Measurements from ENCODE around the gene UVRAG. TPM values are rescaled to one million over a fixed set of nuclear protein-coding genes. Genes with fewer than 3 reads are reported as not detected.
A peak's percentile ranks its signal among the peaks of the same experiment; 100 is the strongest.

The UVRAG gene
- total and polyA plus RNA-seq, 2 of the 13 experiments (the other 11 are each of a cell fraction or from before 2014, with no cell fraction given) = 9.7 to 17.3 TPM

DNA sequence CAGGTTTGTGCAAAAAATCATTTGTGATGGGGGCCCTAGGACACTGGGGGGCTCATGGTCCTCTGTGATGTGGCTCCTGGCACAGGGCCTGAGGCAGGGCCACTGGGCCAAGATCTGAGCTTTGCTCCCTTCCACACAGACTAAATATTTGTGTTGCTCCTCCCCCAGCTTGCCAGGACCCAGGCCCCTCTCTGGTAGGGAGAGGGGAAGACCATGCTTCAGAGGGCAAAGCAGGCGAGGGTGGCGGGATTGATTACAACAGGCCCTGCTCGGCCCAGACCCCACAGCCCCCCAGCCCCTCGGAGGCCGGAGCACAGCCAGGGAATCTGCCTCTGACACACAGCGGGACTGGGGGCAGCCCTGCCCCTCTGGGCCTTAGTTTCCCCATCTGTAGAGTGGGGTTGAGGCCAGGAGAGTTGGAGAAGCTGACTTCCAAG is 362.3 kb downstream of the UVRAG start (continued):
- TF ChIP-seq, protein P1, sequence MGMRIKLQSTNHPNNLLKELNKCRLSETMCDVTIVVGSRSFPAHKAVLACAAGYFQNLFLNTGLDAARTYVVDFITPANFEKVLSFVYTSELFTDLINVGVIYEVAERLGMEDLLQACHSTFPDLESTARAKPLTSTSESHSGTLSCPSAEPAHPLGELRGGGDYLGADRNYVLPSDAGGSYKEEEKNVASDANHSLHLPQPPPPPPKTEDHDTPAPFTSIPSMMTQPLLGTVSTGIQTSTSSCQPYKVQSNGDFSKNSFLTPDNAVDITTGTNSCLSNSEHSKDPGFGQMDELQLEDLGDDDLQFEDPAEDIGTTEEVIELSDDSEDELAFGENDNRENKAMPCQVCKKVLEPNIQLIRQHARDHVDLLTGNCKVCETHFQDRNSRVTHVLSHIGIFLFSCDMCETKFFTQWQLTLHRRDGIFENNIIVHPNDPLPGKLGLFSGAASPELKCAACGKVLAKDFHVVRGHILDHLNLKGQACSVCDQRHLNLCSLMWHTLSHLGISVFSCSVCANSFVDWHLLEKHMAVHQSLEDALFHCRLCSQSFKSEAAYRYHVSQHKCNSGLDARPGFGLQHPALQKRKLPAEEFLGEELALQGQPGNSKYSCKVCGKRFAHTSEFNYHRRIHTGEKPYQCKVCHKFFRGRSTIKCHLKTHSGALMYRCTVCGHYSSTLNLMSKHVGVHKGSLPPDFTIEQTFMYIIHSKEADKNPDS (CRISPR knock-in tag; IDR thresholded peaks at IDR 0.05) = no peak
- no peak for TF ChIP-seq DNMT3B (CRISPR knock-in tag; conservative IDR thresholded peaks at IDR 0.05)
- peak; percentile 46; the same call in 1 of the 2 replicates for TF ChIP-seq YEATS4 (CRISPR knock-in tag; IDR thresholded peaks at IDR 0.05; ENCODE audit: borderline replicate concordance)
- peak; percentile 18; the same call in 1 of the 2 replicates for TF ChIP-seq FOXO1 (CRISPR knock-in tag; IDR thresholded peaks at IDR 0.05)
- TF ChIP-seq ZNF7 (CRISPR knock-in tag; IDR thresholded peaks at IDR 0.05) = no peak
- no peak for TF ChIP-seq ZNF614 (CRISPR knock-in tag; IDR thresholded peaks at IDR 0.05; ENCODE audit: borderline replicate concordance)
- TF ChIP-seq ZBTB21 (CRISPR knock-in tag; IDR thresholded peaks at IDR 0.05) = no peak
- TF ChIP-seq NFKBIZ (CRISPR knock-in tag; IDR thresholded peaks at IDR 0.05) = no peak
- TF ChIP-seq PHB2 (IDR thresholded peaks at IDR 0.05; ENCODE audit: partially characterized antibody) = no peak
- TF ChIP-seq, protein P2, sequence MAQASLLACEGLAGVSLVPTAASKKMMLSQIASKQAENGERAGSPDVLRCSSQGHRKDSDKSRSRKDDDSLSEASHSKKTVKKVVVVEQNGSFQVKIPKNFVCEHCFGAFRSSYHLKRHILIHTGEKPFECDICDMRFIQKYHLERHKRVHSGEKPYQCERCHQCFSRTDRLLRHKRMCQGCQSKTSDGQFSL (CRISPR knock-in tag; IDR thresholded peaks at IDR 0.05) = no peak
- TF ChIP-seq, protein P3, sequence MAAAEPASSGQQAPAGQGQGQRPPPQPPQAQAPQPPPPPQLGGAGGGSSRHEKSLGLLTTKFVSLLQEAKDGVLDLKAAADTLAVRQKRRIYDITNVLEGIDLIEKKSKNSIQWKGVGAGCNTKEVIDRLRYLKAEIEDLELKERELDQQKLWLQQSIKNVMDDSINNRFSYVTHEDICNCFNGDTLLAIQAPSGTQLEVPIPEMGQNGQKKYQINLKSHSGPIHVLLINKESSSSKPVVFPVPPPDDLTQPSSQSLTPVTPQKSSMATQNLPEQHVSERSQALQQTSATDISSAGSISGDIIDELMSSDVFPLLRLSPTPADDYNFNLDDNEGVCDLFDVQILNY (CRISPR knock-in tag; conservative IDR thresholded peaks at IDR 0.05) = no peak
- TF ChIP-seq, protein P4, sequence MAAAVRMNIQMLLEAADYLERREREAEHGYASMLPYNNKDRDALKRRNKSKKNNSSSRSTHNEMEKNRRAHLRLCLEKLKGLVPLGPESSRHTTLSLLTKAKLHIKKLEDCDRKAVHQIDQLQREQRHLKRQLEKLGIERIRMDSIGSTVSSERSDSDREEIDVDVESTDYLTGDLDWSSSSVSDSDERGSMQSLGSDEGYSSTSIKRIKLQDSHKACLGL (CRISPR knock-in tag; IDR thresholded peaks at IDR 0.05) = no peak
- TF ChIP-seq, protein P5, sequence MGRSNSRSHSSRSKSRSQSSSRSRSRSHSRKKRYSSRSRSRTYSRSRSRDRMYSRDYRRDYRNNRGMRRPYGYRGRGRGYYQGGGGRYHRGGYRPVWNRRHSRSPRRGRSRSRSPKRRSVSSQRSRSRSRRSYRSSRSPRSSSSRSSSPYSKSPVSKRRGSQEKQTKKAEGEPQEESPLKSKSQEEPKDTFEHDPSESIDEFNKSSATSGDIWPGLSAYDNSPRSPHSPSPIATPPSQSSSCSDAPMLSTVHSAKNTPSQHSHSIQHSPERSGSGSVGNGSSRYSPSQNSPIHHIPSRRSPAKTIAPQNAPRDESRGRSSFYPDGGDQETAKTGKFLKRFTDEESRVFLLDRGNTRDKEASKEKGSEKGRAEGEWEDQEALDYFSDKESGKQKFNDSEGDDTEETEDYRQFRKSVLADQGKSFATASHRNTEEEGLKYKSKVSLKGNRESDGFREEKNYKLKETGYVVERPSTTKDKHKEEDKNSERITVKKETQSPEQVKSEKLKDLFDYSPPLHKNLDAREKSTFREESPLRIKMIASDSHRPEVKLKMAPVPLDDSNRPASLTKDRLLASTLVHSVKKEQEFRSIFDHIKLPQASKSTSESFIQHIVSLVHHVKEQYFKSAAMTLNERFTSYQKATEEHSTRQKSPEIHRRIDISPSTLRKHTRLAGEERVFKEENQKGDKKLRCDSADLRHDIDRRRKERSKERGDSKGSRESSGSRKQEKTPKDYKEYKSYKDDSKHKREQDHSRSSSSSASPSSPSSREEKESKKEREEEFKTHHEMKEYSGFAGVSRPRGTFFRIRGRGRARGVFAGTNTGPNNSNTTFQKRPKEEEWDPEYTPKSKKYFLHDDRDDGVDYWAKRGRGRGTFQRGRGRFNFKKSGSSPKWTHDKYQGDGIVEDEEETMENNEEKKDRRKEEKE (IDR thresholded peaks at IDR 0.05) = no peak
- TF ChIP-seq HMG20A (CRISPR knock-in tag; IDR thresholded peaks at IDR 0.05; ENCODE audit: borderline replicate concordance) = no peak
- no peak for TF ChIP-seq AKAP8 (CRISPR knock-in tag; IDR thresholded peaks at IDR 0.05)
- TF ChIP-seq, protein P6, sequence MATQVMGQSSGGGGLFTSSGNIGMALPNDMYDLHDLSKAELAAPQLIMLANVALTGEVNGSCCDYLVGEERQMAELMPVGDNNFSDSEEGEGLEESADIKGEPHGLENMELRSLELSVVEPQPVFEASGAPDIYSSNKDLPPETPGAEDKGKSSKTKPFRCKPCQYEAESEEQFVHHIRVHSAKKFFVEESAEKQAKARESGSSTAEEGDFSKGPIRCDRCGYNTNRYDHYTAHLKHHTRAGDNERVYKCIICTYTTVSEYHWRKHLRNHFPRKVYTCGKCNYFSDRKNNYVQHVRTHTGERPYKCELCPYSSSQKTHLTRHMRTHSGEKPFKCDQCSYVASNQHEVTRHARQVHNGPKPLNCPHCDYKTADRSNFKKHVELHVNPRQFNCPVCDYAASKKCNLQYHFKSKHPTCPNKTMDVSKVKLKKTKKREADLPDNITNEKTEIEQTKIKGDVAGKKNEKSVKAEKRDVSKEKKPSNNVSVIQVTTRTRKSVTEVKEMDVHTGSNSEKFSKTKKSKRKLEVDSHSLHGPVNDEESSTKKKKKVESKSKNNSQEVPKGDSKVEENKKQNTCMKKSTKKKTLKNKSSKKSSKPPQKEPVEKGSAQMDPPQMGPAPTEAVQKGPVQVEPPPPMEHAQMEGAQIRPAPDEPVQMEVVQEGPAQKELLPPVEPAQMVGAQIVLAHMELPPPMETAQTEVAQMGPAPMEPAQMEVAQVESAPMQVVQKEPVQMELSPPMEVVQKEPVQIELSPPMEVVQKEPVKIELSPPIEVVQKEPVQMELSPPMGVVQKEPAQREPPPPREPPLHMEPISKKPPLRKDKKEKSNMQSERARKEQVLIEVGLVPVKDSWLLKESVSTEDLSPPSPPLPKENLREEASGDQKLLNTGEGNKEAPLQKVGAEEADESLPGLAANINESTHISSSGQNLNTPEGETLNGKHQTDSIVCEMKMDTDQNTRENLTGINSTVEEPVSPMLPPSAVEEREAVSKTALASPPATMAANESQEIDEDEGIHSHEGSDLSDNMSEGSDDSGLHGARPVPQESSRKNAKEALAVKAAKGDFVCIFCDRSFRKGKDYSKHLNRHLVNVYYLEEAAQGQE (IDR thresholded peaks at IDR 0.05; ENCODE audit: borderline replicate concordance in 1 of 2, low read depth in 1 of 2, low read length in 2 of 2) = no peak
- no peak for TF ChIP-seq EHMT2 (IDR thresholded peaks at IDR 0.05; ENCODE audit: borderline replicate concordance, low read depth, low read length)
- TF ChIP-seq ZNF30 (CRISPR knock-in tag; IDR thresholded peaks at IDR 0.05) = no peak
- no peak for TF ChIP-seq FOSL1 (CRISPR knock-in tag; IDR thresholded peaks at IDR 0.05; ENCODE audit: borderline replicate concordance)
- TF ChIP-seq GZF1 (CRISPR knock-in tag; IDR thresholded peaks at IDR 0.05) = no peak
- no peak for TF ChIP-seq ZNF746 (CRISPR knock-in tag; IDR thresholded peaks at IDR 0.05)

Data from HepG2 (cell line).